Activated T-cell treated with anti-CD3 and anti-CD28 coated beads, Interleukin-2, amount 50 U/mL, for 72 hours (primary cell): ENCODE measurements around the gene TNFRSF8. TPM values are rescaled to one million over a fixed set of nuclear protein-coding genes. Genes with fewer than 3 reads are reported as not detected.

ENCODE experiments used
- ATAC-seq, 2 donors: fragments of 150-1000 bp; cut with Tn5 transposase; replicated peaks in 1 of 2; 2 replicates each; pipeline ENCODE4 v1.10.0; 2021; ENCODE audit warnings: moderate library complexity in 2 of 2, mild to moderate bottlenecking in 1 of 2
- DNase-seq, 2 donors: peaks; one replicate each; pipeline ENCODE4 v3.0.0; 2021 to 2022; ENCODE audit warnings: mixed read lengths in 1 of 2
- H3K27ac Mint-ChIP-seq: one replicate; pipeline ENCODE4 v1.8.0; 2022; ENCODE audit warnings: mild to moderate bottlenecking, moderate library complexity, mixed read lengths
- H3K27me3 Mint-ChIP-seq: one replicate; pipeline ENCODE4 v1.8.0; 2022; ENCODE audit warnings: low read depth, mixed read lengths
- H3K36me3 Mint-ChIP-seq, 2 donors: one replicate each; pipeline ENCODE4 v1.8.0; 2022; ENCODE audit warnings: mixed read lengths in 2 of 2, mild to moderate bottlenecking in 1 of 2; ENCODE audit not compliant: insufficient read depth in 2 of 2
- H3K4me1 Mint-ChIP-seq: one replicate; pipeline ENCODE4 v1.8.0; 2022; ENCODE audit warnings: low read depth, mixed read lengths
- H3K4me3 Mint-ChIP-seq, 2 donors: one replicate each; pipeline ENCODE4 v1.8.0; 2022; ENCODE audit warnings: mild to moderate bottlenecking in 2 of 2, mixed read lengths in 2 of 2, moderate library complexity in 2 of 2
- H3K9me3 Mint-ChIP-seq, 2 donors: one replicate each; pipeline ENCODE4 v1.8.0; 2022; ENCODE audit warnings: mixed read lengths in 2 of 2
- total RNA-seq, 2 donors: library from RNA; stranded (reverse); gene quantifications; one replicate each; pipeline ENCODE4 v1.2.3, GENCODE V29; 2022

Gene TNFRSF8
- total RNA-seq, 2 donors from 2014 or later, result 39.5 to 63.5 TPM

GRCh38 chr1:12150456-12151200 lies 87.5 kb downstream of the TNFRSF8 start:
- DNase-seq (no peak), ATAC-seq (peak; percentile 42 to 55)
- H3K27ac Mint-ChIP-seq, result peak overlapping the region; percentile 93
- H3K36me3 Mint-ChIP-seq, result peaks cover 10 to 11% of the 10 kb centered on the region in 2 donors
- peaks cover 89% of the 10 kb centered on the region for H3K4me1 Mint-ChIP-seq
- H3K4me3 Mint-ChIP-seq, result peak overlapping the region; percentile 61 to 74
- H3K9me3 Mint-ChIP-seq, result peaks cover 0 to 1% of the 10 kb centered on the region in 2 donors
- no peaks in the 10 kb centered on the region for H3K27me3 Mint-ChIP-seq

GRCh38 chr1:12151465-12151864 lies 88.4 kb downstream of the TNFRSF8 start:
- Mint-ChIP-seq H3K9me3 (peaks cover 0 to 1% of the 10 kb centered on the region in 2 donors), H3K4me3 (peak overlapping the region; percentile 43 to 74), H3K27ac (peak overlapping the region; percentile 93), H3K4me1 (peaks cover 91% of the 10 kb centered on the region), H3K36me3 (peaks cover 10 to 12% of the 10 kb centered on the region in 2 donors), H3K27me3 (no peaks in the 10 kb centered on the region)
- DNase-seq (no peak), ATAC-seq (no peak)

- H3K4me3 Mint-ChIP-seq, result peak overlapping the region; percentile 5 to 74
- no peaks in the 10 kb centered on the region for H3K27me3 Mint-ChIP-seq
- no peak for DNase-seq
- H3K36me3 Mint-ChIP-seq, result peaks cover 10 to 12% of the 10 kb centered on the region in 2 donors
- H3K4me1 Mint-ChIP-seq, result peaks cover 91% of the 10 kb centered on the region
- H3K27ac Mint-ChIP-seq, result peak overlapping the region; percentile 93
- peak; percentile 13 to 29 for ATAC-seq
- peaks cover 0 to 1% of the 10 kb centered on the region in 2 donors for H3K9me3 Mint-ChIP-seq
These were observed 89.2 kb downstream of the TNFRSF8 start for GRCh38 chr1:12152113-12152891.

GRCh38 chr1:12153181-12153785 lies 90.2 kb downstream of the TNFRSF8 start:
- Mint-ChIP-seq H3K4me1 (peaks cover 92% of the 10 kb centered on the region), H3K9me3 (peaks cover 0 to 1% of the 10 kb centered on the region in 2 donors), H3K27me3 (no peaks in the 10 kb centered on the region), H3K27ac (peak overlapping the region; percentile 82), H3K36me3 (peaks cover 10 to 12% of the 10 kb centered on the region in 2 donors), H3K4me3 (peak overlapping the region; percentile 5 to 17)
- ATAC-seq, result peak in 1 of 2 donors; percentile 21
- no peak for DNase-seq

- Mint-ChIP-seq H3K9me3 (peaks cover 0 to 1% of the 10 kb centered on the region in 2 donors), H3K4me1 (peaks cover 89% of the 10 kb centered on the region), H3K27me3 (no peaks in the 10 kb centered on the region), H3K27ac (peak overlapping the region; percentile 92), H3K36me3 (peaks cover 4 to 6% of the 10 kb centered on the region in 2 donors), H3K4me3 (peak overlapping the region in 1 of 2 donors; percentile 34)
- DNase-seq, result no peak
- ATAC-seq, result no peak
These were observed 92.2 kb downstream of the TNFRSF8 start for GRCh38 chr1:12155328-12155727.

- Mint-ChIP-seq H3K27ac (peak overlapping the region; percentile 90), H3K27me3 (no peaks in the 10 kb centered on the region), H3K9me3 (peaks cover 0 to 1% of the 10 kb centered on the region in 2 donors), H3K4me3 (peak overlapping the region; percentile 82 to 88), H3K36me3 (peaks cover 2 to 4% of the 10 kb centered on the region in 2 donors), H3K4me1 (peaks cover 90% of the 10 kb centered on the region)
- peak; percentile 57 to 61 for ATAC-seq
- DNase-seq, result peak; percentile 56 to 61
These were observed 94.5 kb downstream of the TNFRSF8 start for GRCh38 chr1:12157366-12158231.

GRCh38 chr1:12158357-12159092 lies 95.4 kb downstream of the TNFRSF8 start:
- no peaks in the 10 kb centered on the region for H3K27me3 Mint-ChIP-seq
- peaks cover 1 to 2% of the 10 kb centered on the region in 2 donors for H3K36me3 Mint-ChIP-seq
- ATAC-seq, result no peak
- peak overlapping the region; percentile 90 for H3K27ac Mint-ChIP-seq
- peak overlapping the region; percentile 82 to 88 for H3K4me3 Mint-ChIP-seq
- peaks cover 0 to 1% of the 10 kb centered on the region in 2 donors for H3K9me3 Mint-ChIP-seq
- no peak for DNase-seq
- H3K4me1 Mint-ChIP-seq, result peaks cover 90% of the 10 kb centered on the region

- Mint-ChIP-seq H3K27ac (no peak overlapping the region), H3K4me3 (peak overlapping the region in 1 of 2 donors; percentile 18), H3K27me3 (no peaks in the 10 kb centered on the region), H3K36me3 (peaks cover 1 to 2% of the 10 kb centered on the region in 2 donors), H3K4me1 (peaks cover 97% of the 10 kb centered on the region), H3K9me3 (peaks cover 0 to 1% of the 10 kb centered on the region in 2 donors)
- ATAC-seq, result no peak
- DNase-seq, result no peak
These were observed 96.7 kb downstream of the TNFRSF8 start for GRCh38 chr1:12159816-12160215.

GRCh38 chr1:12161324-12161661 lies 98.2 kb downstream of the TNFRSF8 start:
- Mint-ChIP-seq H3K27me3 (no peaks in the 10 kb centered on the region), H3K36me3 (no peaks in the 10 kb centered on the region), H3K4me3 (peak overlapping the region; percentile 38 to 70), H3K4me1 (peaks cover 89% of the 10 kb centered on the region), H3K27ac (peak overlapping the region; percentile 74), H3K9me3 (peaks cover 0 to 1% of the 10 kb centered on the region in 2 donors)
- DNase-seq (no peak), ATAC-seq (peak in 1 of 2 donors; percentile 0)

- peak; percentile 83 to 84 for ATAC-seq
- peak; percentile 85 to 89 for DNase-seq
- H3K4me1 Mint-ChIP-seq, result peaks cover 87% of the 10 kb centered on the region
- peak overlapping the region; percentile 74 for H3K27ac Mint-ChIP-seq
- no peaks in the 10 kb centered on the region for H3K36me3 Mint-ChIP-seq
- H3K27me3 Mint-ChIP-seq, result no peaks in the 10 kb centered on the region
- peak overlapping the region; percentile 38 to 70 for H3K4me3 Mint-ChIP-seq
- peaks cover 0 to 1% of the 10 kb centered on the region in 2 donors for H3K9me3 Mint-ChIP-seq
These were observed 98.8 kb downstream of the TNFRSF8 start for GRCh38 chr1:12161662-12162458.

- H3K36me3 Mint-ChIP-seq, result peaks cover 2% of the 10 kb centered on the region in 2 donors
- DNase-seq, result no peak
- peak overlapping the region; percentile 74 for H3K27ac Mint-ChIP-seq
- peaks cover 0 to 1% of the 10 kb centered on the region in 2 donors for H3K9me3 Mint-ChIP-seq
- H3K27me3 Mint-ChIP-seq, result no peaks in the 10 kb centered on the region
- ATAC-seq, result no peak
- H3K4me1 Mint-ChIP-seq, result peaks cover 83% of the 10 kb centered on the region
- H3K4me3 Mint-ChIP-seq, result peak overlapping the region; percentile 38 to 70
These were observed 99.5 kb downstream of the TNFRSF8 start for GRCh38 chr1:12162459-12163137.
